Stimulated activated CD8-positive, alpha-beta memory T cell treated with anti-CD3 and anti-CD28 coated beads, Interleukin-4, amount 100 ng/mL, for 24 hours (primary cell): ENCODE results near the gene GPSM1.

ENCODE experiments used
- DNase-seq: peaks from one replicate; pipeline ENCODE4 v3.0.0-alpha.2; 2020; ENCODE audit warnings: low read depth

Gene GPSM1

DNA sequence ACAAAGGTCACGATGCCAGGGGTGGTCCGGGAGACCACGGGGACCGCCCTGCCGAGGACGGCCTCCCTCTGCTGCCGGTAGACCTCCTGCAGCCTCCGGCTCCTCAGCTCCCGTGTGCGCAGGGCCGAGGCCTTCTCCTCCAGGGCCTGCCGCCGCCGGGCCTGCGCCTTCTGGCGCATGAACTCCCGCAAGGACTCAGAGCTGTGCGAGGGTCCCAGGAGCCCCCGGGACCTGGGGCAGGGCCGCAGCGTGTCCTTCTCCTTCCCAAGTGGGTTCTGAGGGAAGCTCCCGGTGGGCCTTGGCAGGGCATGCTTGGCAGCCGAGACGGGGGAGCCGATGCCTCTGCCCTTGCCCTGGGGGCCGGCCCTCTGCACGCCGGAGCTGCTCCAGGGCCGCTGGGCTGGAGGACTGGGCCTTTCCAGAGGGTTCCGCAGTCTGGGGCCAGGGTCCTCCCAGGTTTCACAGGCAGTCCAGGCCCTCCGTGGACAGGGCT, 36.8 kb upstream of the GPSM1 start:
- DNase-seq: no peak

DNA sequence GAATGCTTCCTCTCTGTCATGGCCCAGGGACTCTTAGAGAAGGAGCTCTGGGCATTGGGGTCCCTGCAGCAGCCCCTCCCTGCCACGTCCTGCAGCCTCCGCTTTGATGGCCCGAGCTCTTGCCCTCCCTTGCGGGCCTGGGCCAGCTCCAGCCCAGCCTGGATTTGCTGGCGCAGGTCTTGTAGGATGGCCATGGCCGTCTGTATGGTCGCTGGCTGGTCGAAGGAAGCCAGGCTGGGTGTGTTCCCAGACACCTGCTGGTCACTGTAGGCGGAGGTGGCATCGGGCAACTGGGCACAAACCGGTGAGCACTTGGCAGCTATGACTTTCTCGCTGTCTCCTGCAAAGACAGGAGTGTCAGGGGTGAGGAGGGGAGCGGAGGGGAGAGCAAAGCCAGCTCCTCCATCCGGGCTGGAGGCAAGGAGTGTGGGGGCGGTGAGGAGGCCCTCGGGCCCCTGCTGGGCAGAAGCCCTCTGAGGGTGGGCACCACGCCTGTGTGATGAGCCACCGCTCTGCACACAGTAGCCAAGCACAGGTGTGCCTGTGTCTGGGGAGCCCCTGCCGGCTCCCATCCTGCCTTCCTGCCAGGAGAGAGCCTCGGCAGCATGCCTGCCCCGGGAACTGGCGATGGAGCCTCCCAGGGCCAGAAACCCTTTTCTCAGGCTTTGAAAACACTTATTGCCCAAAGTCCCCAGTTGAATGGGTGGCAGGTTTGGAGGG, 35.9 kb upstream of the GPSM1 start:
- no peak for DNase-seq

DNA sequence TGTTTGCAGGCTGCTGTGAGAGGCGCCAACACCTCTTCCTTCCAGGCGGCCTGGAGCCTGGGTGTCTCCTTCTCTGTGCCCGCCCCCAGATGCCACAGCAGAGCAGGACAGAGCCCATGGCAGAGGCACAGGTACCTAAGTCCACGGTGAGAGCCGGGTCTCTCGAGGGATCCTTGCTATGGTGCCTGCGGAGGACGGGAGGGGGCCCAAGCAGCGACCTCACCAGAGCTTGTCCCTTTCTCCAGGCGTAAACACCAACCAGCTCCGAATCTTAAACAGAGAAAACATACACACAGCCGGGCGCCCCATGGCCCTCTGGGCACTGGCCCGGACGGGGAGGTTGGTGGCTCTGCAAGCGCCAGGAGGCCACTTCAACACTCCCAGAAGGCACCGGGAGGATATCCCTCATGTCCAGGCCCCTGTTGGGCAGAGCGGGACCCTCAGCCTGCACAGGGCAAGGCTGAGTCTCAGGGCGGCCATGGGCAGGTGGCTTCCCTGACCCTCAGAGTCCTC, 35.3 kb upstream of the GPSM1 start:
- DNase-seq: no peak

GRCh38 chr9:136292591-136293448, 34.5 kb upstream of the GPSM1 start:
- no peak for DNase-seq

DNA sequence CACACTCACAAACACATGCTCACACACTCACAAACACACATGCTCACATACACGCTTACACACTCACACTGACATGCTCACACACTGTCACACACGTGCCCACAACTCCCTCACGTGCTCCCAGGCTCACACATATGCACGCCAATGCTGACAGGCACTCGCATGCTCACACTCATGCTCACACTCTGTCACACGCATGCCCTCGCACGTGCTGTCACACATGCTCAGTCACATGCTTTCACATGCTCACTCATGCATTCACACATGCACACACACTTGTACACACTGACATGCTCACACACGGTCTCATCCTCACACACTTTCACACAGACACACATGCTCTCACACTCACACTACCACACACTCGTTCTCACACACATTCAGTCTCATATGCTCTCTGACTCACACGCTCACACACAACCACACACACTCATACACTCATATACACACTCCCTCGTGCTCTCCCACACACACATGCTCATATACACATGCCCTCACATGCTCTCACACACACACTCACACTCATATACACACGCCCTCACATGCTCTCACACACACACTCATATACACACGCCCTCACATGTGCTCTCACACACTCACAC, 33.8 kb upstream of the GPSM1 start:
- DNase-seq: no peak

DNA sequence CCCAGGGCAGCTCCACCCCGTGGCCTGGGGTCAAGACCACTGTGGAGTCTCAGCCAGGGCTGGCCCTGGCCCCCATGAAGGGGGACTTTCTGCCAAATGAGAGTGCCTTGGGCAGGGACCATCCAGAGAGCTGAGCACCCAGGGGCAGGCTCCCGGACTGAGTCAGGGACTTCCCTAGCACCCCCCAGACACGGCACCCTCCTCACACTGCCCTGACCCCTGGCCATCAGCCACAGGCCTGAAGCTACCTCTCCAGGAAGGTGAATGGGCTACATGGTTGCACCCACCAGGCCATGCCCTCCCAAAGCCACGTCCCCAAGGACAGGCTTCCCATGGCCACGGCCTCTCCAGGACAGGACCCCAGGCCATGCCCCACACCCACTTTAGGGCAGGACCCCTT, 32.9 kb upstream of the GPSM1 start:
- no peak for DNase-seq

DNA sequence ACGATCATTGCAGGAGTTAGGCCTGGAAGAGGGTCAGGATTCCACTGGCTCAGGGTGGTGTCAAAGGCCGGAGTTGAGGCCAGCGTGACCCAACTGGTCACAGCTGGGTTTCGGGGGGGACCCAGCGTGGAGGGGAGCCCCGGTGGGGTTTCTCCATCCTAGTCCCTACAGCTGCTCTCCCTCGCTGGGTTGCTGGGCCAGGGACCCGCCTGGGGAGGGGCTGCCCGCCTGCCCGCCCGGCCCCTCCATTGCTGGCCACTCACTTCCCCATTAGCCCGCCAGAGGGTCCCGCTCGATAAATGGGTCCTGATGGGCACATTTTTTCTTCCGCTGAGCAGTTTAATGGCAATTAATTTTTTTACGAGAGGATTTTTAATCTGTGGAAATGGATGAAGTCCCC, 32.3 kb upstream of the GPSM1 start:
- no peak for DNase-seq

GRCh38 chr9:136295542-136296433, 31.6 kb upstream of the GPSM1 start:
- no peak for DNase-seq

DNA sequence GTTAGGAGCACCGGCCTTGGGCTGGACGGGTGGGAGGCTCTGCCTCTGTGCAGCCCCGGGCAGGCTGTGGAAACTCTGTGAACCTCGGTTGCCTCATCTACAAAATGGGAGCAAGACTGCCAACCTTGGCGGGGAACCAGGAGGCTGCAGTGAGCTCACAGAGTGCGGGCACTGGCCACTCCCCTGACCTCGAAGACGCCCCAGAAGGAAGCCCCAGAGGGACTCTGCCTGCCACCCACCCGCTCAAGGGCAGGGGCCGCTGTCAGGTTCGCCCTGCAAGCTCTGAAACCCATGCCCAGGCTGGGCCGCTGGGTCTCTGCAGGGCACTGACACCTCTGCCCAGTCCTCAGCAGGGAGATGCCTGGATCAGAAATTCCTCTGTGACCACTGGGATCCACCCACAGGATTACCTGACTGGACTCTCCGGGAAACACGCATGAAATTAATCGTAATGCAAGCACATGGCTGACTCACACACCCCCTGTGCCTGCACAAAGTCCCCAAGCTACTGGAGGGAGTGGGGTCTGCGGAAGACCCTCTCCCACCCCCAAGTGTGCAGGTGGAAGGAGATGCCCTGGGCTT, 30.8 kb upstream of the GPSM1 start:
- no peak for DNase-seq

DNA sequence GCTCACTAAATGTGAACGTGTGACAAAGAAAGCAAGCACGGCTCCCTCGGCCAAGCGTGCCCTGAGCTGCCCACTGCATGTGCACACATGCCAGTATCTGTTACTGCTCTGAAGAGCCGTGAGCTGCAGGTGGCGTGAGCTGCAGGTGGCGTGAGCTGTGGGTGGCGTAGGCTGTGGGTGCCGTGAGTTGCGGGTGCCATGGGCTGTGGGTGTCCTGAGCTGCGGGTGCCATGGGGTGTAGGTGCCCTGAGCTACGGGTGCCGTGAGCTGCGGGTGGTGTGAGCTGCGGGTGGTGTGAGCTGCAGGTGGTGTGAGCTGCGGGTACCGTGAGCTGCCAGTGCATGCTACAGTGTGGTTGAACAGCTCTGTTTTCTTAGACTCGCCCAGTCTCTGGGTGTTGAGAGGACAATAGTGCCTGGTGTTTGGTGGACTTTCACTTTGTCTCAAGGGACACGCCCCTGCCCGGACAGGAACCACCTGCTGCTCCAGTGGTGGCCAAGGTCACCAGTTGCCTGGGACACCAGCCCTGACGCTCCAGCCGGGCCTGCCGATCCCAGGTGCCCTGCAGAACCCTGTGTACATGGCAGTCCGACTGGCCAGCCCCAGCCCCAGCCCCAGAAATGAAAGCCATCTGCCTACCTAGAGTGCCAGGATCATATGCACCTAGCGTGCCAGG, 30.2 kb upstream of the GPSM1 start:
- DNase-seq: no peak

GRCh38 chr9:136297766-136298735, 29.3 kb upstream of the GPSM1 start:
- DNase-seq: no peak

GRCh38 chr9:136299116-136299515, 28.2 kb upstream of the GPSM1 start:
- DNase-seq: no peak

GRCh38 chr9:136299541-136299940, 27.8 kb upstream of the GPSM1 start:
- DNase-seq: no peak

- no peak for DNase-seq
These were observed 27.3 kb upstream of the GPSM1 start for GRCh38 chr9:136300016-136300545.

- DNase-seq: no peak
These were observed 26.5 kb upstream of the GPSM1 start for GRCh38 chr9:136300866-136301265.

- no peak for DNase-seq
These were observed 24.8 kb upstream of the GPSM1 start for GRCh38 chr9:136302527-136302926.

GRCh38 chr9:136303066-136303824, 24.1 kb upstream of the GPSM1 start:
- no peak for DNase-seq

DNA sequence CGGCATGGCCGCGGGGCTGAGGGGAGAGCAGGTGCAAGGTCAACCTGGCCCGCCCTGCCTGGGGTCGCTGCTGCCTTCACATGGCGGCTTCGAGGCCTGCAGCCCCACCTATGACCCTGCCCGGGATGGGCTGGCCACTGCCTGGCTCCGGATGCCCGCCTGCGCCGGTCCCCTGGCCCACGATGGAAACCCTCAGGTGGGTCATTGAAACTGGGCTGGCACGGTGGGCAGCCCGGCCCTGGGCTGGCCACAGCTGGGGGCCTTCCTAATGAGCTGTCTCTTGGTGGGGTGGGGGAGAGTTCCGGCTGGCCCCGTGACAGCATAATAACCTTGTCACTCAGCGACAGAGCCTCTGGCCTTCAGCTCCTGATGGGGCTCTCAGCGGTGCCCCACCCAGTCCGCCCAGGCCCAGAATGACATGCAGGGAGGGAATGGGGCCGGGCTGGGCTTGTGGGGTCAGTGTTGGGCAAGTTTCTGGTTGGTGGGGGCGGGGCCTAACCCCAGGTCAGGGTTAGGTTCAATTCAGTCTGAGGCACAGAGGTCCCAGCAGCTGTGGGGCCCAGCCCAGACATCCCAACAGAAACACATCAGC, 23.4 kb upstream of the GPSM1 start, which contains the start of gene CCDC187:
CCDC187 (minus strand) TSS at position 270 of the 592 bp plus-strand sequence; CDS start at position 6, 264 bp downstream.
- no peak for DNase-seq
